ENCODE results near the gene PRCC. TPM values are rescaled to one million over a fixed set of nuclear protein-coding genes. Genes with fewer than 3 reads are reported as not detected.

PRCC gene
- total and polyA plus RNA-seq, 2 of the 13 experiments (the other 11 are each of a cell fraction or from before 2014, with no cell fraction given) = 24.2 to 40.5 TPM

- TF ChIP-seq, protein P1, sequence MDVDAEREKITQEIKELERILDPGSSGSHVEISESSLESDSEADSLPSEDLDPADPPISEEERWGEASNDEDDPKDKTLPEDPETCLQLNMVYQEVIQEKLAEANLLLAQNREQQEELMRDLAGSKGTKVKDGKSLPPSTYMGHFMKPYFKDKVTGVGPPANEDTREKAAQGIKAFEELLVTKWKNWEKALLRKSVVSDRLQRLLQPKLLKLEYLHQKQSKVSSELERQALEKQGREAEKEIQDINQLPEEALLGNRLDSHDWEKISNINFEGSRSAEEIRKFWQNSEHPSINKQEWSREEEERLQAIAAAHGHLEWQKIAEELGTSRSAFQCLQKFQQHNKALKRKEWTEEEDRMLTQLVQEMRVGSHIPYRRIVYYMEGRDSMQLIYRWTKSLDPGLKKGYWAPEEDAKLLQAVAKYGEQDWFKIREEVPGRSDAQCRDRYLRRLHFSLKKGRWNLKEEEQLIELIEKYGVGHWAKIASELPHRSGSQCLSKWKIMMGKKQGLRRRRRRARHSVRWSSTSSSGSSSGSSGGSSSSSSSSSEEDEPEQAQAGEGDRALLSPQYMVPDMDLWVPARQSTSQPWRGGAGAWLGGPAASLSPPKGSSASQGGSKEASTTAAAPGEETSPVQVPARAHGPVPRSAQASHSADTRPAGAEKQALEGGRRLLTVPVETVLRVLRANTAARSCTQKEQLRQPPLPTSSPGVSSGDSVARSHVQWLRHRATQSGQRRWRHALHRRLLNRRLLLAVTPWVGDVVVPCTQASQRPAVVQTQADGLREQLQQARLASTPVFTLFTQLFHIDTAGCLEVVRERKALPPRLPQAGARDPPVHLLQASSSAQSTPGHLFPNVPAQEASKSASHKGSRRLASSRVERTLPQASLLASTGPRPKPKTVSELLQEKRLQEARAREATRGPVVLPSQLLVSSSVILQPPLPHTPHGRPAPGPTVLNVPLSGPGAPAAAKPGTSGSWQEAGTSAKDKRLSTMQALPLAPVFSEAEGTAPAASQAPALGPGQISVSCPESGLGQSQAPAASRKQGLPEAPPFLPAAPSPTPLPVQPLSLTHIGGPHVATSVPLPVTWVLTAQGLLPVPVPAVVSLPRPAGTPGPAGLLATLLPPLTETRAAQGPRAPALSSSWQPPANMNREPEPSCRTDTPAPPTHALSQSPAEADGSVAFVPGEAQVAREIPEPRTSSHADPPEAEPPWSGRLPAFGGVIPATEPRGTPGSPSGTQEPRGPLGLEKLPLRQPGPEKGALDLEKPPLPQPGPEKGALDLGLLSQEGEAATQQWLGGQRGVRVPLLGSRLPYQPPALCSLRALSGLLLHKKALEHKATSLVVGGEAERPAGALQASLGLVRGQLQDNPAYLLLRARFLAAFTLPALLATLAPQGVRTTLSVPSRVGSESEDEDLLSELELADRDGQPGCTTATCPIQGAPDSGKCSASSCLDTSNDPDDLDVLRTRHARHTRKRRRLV (CRISPR knock-in tag; IDR thresholded peaks at IDR 0.05) = no peak
- TF ChIP-seq ZBTB8A (CRISPR knock-in tag; IDR thresholded peaks at IDR 0.05; ENCODE audit: borderline replicate concordance, low read depth) (no peak), PRMT3 (CRISPR knock-in tag; IDR thresholded peaks at IDR 0.05; ENCODE audit: borderline replicate concordance, low read depth) (no peak), ZNF282 (IDR thresholded peaks at IDR 0.05; ENCODE audit: partially characterized antibody) (no peak), ZNF563 (CRISPR knock-in tag; IDR thresholded peaks at IDR 0.05) (no peak), JUN (CRISPR knock-in tag; IDR thresholded peaks at IDR 0.05) (no peak), ARNTL (CRISPR knock-in tag; IDR thresholded peaks at IDR 0.05) (no peak), NR2F6 (IDR thresholded peaks at IDR 0.05) (no peak), NR2F6 (CRISPR knock-in tag; IDR thresholded peaks at IDR 0.05) (no peak)
Measured at GRCh38 chr1:156760092-156760795, 7.1 kb upstream of the PRCC start (continued).

- H4K20me1 ChIP-seq (ENCODE audit: insufficient read depth, low read length) = no peaks in the 10 kb centered on the region
- H3K36me3 ChIP-seq (replicated peaks in 1 of 2; ENCODE audit: control insufficient read depth in 1 of 2, insufficient read depth in 2 of 2, low read length in 2 of 2) = no peaks in the 10 kb centered on the region
- FAIRE-seq (no peak), ATAC-seq (no peak), DNase-seq (ENCODE audit: low spot score) (no peak)
- no peak overlapping the region for H3K27ac ChIP-seq (ENCODE audit: extremely low read length, insufficient read depth, low read length)
- POLR2A ChIA-PET = interaction anchor here (1.1 kb wide), 1 partner anchor 9 kb away, joined by 5 read pairs; the partner anchor contains the start of gene HDGF
- CTCF ChIA-PET (ENCODE audit: low intra/inter-chr PET ratio, low total read pairs) = no interaction called here
- no peaks in the 10 kb centered on the region for H3K9me3 ChIP-seq (ENCODE audit: low read length)
- no TSS peak for BruUV-seq (replicated peaks)
- TF ChIP-seq, protein P2, sequence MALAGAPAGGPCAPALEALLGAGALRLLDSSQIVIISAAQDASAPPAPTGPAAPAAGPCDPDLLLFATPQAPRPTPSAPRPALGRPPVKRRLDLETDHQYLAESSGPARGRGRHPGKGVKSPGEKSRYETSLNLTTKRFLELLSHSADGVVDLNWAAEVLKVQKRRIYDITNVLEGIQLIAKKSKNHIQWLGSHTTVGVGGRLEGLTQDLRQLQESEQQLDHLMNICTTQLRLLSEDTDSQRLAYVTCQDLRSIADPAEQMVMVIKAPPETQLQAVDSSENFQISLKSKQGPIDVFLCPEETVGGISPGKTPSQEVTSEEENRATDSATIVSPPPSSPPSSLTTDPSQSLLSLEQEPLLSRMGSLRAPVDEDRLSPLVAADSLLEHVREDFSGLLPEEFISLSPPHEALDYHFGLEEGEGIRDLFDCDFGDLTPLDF (CRISPR knock-in tag; IDR thresholded peaks at IDR 0.05) = no peak
- TF ChIP-seq ZNF878 (CRISPR knock-in tag; IDR thresholded peaks at IDR 0.05) (no peak), ADNP (CRISPR knock-in tag; IDR thresholded peaks at IDR 0.05) (no peak), ZFP36L1 (CRISPR knock-in tag; IDR thresholded peaks at IDR 0.05) (no peak), CENPX (CRISPR knock-in tag; IDR thresholded peaks at IDR 0.05) (no peak), CEBPG (CRISPR knock-in tag; IDR thresholded peaks at IDR 0.05) (no peak)
- H3K9ac ChIP-seq (ENCODE audit: insufficient read depth, low read depth, low read length) = no peak overlapping the region
- intact Hi-C loops (cut with micrococcal nuclease; ENCODE audit: unreplicated experiment) = no loop called here
- no peaks in the 10 kb centered on the region for H3K79me2 ChIP-seq (ENCODE audit: insufficient read depth, low read length)
- whole genome bisulfite sequencing (ENCODE audit: low lambda C conversion rate) = 86% methylated on average over 4 of the region's 4 CpGs
- no peak overlapping the region for H3K4me3 ChIP-seq (replicated peaks in 1 of 3; ENCODE audit: insufficient read depth in 1 of 3, low read depth in 2 of 3, low read length in 3 of 3)
- no peaks in the 10 kb centered on the region for H3K27me3 ChIP-seq (ENCODE audit: control insufficient read depth in 1 of 2, insufficient read depth in 2 of 2, low read length in 2 of 2)
- H2AFZ ChIP-seq (ENCODE audit: low read length) = no peak overlapping the region
- H3K4me2 ChIP-seq (ENCODE audit: low read depth, low read length) = no peak overlapping the region
- in situ Hi-C loops (cut with HindIII; ENCODE audit: extremely low pct_ligation_motif_present, low pct_unique_long_range_greater_than_20kb) = no loop called here
- peaks cover 3% of the 10 kb centered on the region for H3K4me1 ChIP-seq (ENCODE audit: insufficient read depth, low read length)
Measured at GRCh38 chr1:156760796-156761104, 6.6 kb upstream of the PRCC start.
